GM10248 (cell line): ENCODE data around the gene LILRA5.
"Not testable (repeated sequence)": the region's sequence is repeated elsewhere in the genome, so short reads cannot be mapped to it uniquely, and the experiment has no call there.

Experiments used
- CTCF ChIA-PET: fragments of 300-600 bp; sonication (Branson Sonifier 250); formaldehyde crosslinking; extraction: SDS; loops from one replicate; lab custom pipeline; 2021; ENCODE audit warnings: antibody characterized with exemption; lab: Yijun Ruan, JAX
- POLR2A ChIA-PET: fragments of 350-650 bp; sonication (Branson Sonifier 250); formaldehyde crosslinking; extraction: SDS; loops from one replicate; lab custom pipeline; 2020; ENCODE audit warnings: antibody characterized with exemption; lab: Yijun Ruan, JAX
- DNase-seq: peaks from one replicate; pipeline ENCODE4 v3.0.0; 2012; ENCODE audit errors: extremely low spot score
- CTCF ChIP-seq: IDR thresholded peaks from 2 replicates; pipeline ENCODE4 v1.5.1; 2012; ENCODE audit warnings: mild to moderate bottlenecking, low read depth; ENCODE audit errors: extremely low read depth, missing control alignments, control extremely low read depth

Gene LILRA5

GRCh38 chr19:54325194-54325621 is 12.2 kb upstream of the LILRA5 start:
- TF ChIP-seq CTCF = peak; percentile 64
- peak; percentile 66 for DNase-seq
- ChIA-PET POLR2A (no interaction called here), CTCF (interaction anchor here (0.7 to 2.8 kb wide), 12 partner anchors 9 to 82 kb away, joined by 3 to 25 read pairs (median 5); no protein-coding TSS in a partner anchor)

GRCh38 chr19:54324071-54324470 is 11.1 kb upstream of the LILRA5 start:
- TF ChIP-seq CTCF = no peak
- no peak for DNase-seq
- ChIA-PET CTCF (interaction anchor here (0.6 to 2.8 kb wide), 9 partner anchors 10 to 67 kb away, joined by 3 to 25 read pairs (median 4); no protein-coding TSS in a partner anchor), POLR2A (no interaction called here)

- CTCF ChIA-PET = interaction anchor here (2.8 kb wide), 1 partner anchor 68 kb away, joined by 25 read pairs; no protein-coding TSS in a partner anchor
These were observed 10.0 kb upstream of the LILRA5 start for GRCh38 chr19:54322934-54323333.

GRCh38 chr19:54322295-54322694 is 9.3 kb upstream of the LILRA5 start:
- CTCF ChIA-PET = interaction anchor here (1.2 to 2.4 kb wide), 3 partner anchors 12 to 69 kb away, joined by 4 to 11 read pairs (median 5); no protein-coding TSS in a partner anchor
- POLR2A ChIA-PET, DNase-seq: not testable (repeated sequence)

More at GRCh38 chr19:54322934-54323333, 10.0 kb upstream of the LILRA5 start:
- DNase-seq, POLR2A ChIA-PET: not testable (repeated sequence)

- no peak for DNase-seq
- ChIA-PET POLR2A (no interaction called here), CTCF (interaction anchor here (1.4 to 2.4 kb wide), 2 partner anchors 14 to 71 kb away, joined by 3 to 11 read pairs; no protein-coding TSS in a partner anchor)
- TF ChIP-seq CTCF = no peak
These were observed 7.1 kb upstream of the LILRA5 start for GRCh38 chr19:54319892-54320670.

GRCh38 chr19:54319049-54319448 is 6.1 kb upstream of the LILRA5 start:
- POLR2A ChIA-PET = no interaction called here
- CTCF ChIA-PET = no interaction called here
- no peak for TF ChIP-seq CTCF
- DNase-seq = no peak

GRCh38 chr19:54317965-54318240 is 4.9 kb upstream of the LILRA5 start:
- ChIA-PET POLR2A (no interaction called here), CTCF (interaction anchor here (1.7 kb wide), 1 partner anchor 10 kb away, joined by 4 read pairs; no protein-coding TSS in a partner anchor)
- no peak for DNase-seq
- TF ChIP-seq CTCF = no peak
